ENCODE data around the gene ANKS1B.

The ANKS1B gene

DNA sequence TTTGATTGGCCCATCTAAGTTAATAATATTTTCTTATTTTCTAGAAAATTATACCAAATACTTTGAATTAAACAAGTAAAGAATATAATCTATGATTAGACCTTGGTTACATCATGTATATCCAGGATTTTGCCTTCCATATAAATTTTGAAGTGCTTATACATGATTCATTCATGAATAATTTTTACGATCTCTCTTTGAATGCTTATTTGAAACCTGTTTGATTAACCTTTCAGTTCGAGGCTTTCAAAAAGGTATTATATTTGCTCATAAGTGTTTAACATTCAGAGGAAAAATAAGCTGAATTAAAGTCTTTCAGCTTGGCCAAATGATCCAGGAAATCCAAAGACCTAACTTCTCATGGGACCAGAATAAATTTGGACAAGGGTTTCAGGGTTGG is 832.4 kb downstream of the ANKS1B start:
- no peaks in the 10 kb centered on the region for H3K9me2 ChIP-seq (replicated peaks; ENCODE audit: low read depth, low read length)
- no peaks in the 10 kb centered on the region for H3F3A ChIP-seq (ENCODE audit: low read depth)
- H3K9ac ChIP-seq (ENCODE audit: low read depth, low read length, poor library complexity, severe bottlenecking) = no peak overlapping the region
- no peaks in the 10 kb centered on the region for H3K4me1 ChIP-seq (ENCODE audit: insufficient read depth, low read length, poor library complexity, severe bottlenecking)
- no peaks in the 10 kb centered on the region for H3K36me3 ChIP-seq (ENCODE audit: insufficient read depth, low read length)
- H3K4me2 ChIP-seq (ENCODE audit: low read depth, low read length, poor library complexity, severe bottlenecking) = no peak overlapping the region
- no peaks in the 10 kb centered on the region for H3K9me3 ChIP-seq (ENCODE audit: insufficient read depth, low read depth, low read length)
- no peak overlapping the region for H2AFZ ChIP-seq (ENCODE audit: low read length)
- H3K4me3 ChIP-seq (ENCODE audit: low read length, poor library complexity, severe bottlenecking) = no peak overlapping the region
- TF ChIP-seq EZH2phosphoT487 (IDR thresholded peaks at IDR 0.05; ENCODE audit: borderline replicate concordance) = no peak
- TF ChIP-seq, protein P1, sequence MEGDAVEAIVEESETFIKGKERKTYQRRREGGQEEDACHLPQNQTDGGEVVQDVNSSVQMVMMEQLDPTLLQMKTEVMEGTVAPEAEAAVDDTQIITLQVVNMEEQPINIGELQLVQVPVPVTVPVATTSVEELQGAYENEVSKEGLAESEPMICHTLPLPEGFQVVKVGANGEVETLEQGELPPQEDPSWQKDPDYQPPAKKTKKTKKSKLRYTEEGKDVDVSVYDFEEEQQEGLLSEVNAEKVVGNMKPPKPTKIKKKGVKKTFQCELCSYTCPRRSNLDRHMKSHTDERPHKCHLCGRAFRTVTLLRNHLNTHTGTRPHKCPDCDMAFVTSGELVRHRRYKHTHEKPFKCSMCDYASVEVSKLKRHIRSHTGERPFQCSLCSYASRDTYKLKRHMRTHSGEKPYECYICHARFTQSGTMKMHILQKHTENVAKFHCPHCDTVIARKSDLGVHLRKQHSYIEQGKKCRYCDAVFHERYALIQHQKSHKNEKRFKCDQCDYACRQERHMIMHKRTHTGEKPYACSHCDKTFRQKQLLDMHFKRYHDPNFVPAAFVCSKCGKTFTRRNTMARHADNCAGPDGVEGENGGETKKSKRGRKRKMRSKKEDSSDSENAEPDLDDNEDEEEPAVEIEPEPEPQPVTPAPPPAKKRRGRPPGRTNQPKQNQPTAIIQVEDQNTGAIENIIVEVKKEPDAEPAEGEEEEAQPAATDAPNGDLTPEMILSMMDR (conservative IDR thresholded peaks at IDR 0.05; ENCODE audit: low read length) = no peak
- no peaks in the 10 kb centered on the region for H4K20me1 ChIP-seq (ENCODE audit: insufficient read depth, low read length, poor library complexity, severe bottlenecking)
- H3K79me2 ChIP-seq (ENCODE audit: insufficient read depth, low read length) = no peaks in the 10 kb centered on the region
- no peaks in the 10 kb centered on the region for H3K27me3 ChIP-seq (ENCODE audit: insufficient read depth, low read length, poor library complexity, severe bottlenecking)

DNA sequence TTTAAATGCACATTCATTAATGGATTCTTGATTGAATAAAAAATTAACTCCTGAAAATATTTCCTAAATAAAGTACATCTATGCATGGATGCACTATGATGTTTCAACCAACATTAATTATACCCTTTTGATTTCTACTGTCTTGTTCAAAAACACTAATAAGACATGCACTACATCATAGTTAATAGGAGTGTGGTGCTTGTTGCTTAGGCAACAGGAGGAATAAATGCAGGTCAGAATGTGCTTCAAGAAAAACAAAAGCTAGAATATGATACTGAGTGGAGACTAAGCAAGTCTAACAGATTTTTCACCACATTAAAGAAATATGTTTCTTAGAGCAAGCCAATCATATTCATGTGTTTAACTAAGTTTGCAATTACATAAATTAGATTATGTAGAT is 833.0 kb downstream of the ANKS1B start:
- Histone ChIP-seq H3K9me2 (replicated peaks; ENCODE audit: low read depth, low read length) (no peaks in the 10 kb centered on the region), H3K4me3 (ENCODE audit: low read length, poor library complexity, severe bottlenecking) (no peak overlapping the region), H3K27me3 (ENCODE audit: insufficient read depth, low read length, poor library complexity, severe bottlenecking) (no peaks in the 10 kb centered on the region), H3K4me2 (ENCODE audit: low read depth, low read length, poor library complexity, severe bottlenecking) (no peak overlapping the region), H3K9me3 (ENCODE audit: insufficient read depth, low read depth, low read length) (no peaks in the 10 kb centered on the region), H4K20me1 (ENCODE audit: insufficient read depth, low read length, poor library complexity, severe bottlenecking) (no peaks in the 10 kb centered on the region), H3F3A (ENCODE audit: low read depth) (no peaks in the 10 kb centered on the region), H2AFZ (ENCODE audit: low read length) (no peak overlapping the region), H3K4me1 (ENCODE audit: insufficient read depth, low read length, poor library complexity, severe bottlenecking) (no peaks in the 10 kb centered on the region), H3K79me2 (ENCODE audit: insufficient read depth, low read length) (no peaks in the 10 kb centered on the region), H3K36me3 (ENCODE audit: insufficient read depth, low read length) (no peaks in the 10 kb centered on the region), H3K9ac (ENCODE audit: low read depth, low read length, poor library complexity, severe bottlenecking) (no peak overlapping the region)
- TF ChIP-seq EZH2phosphoT487 (IDR thresholded peaks at IDR 0.05; ENCODE audit: borderline replicate concordance) = no peak
- TF ChIP-seq, protein P1 (conservative IDR thresholded peaks at IDR 0.05; ENCODE audit: low read length) = no peak

DNA sequence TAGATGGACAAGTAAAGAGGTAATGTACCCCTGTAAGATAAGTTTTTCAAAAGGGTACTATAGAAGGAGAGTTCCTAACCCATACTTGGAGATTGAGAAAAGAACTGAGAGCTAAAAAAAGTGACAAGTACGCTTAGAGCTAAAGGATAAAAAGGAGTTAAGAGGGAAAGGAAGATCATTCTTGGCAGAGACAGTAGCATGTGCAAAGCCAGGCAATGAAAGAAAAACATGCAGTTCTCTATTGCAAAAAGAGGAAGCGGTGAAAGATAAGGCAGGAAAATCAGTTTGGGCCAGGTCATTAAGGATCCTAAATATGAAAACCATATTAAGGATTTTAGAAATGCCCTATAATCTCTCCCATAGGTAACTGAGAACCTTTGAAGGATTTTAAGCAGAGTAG is 837.6 kb downstream of the ANKS1B start:
- no peaks in the 10 kb centered on the region for H3K36me3 ChIP-seq (ENCODE audit: insufficient read depth, low read length)
- no peaks in the 10 kb centered on the region for H4K20me1 ChIP-seq (ENCODE audit: insufficient read depth, low read length, poor library complexity, severe bottlenecking)
- H3K79me2 ChIP-seq (ENCODE audit: insufficient read depth, low read length) = no peaks in the 10 kb centered on the region
- no peak overlapping the region for H3K4me3 ChIP-seq (ENCODE audit: low read length, poor library complexity, severe bottlenecking)
- H3K9me3 ChIP-seq (ENCODE audit: insufficient read depth, low read depth, low read length) = no peaks in the 10 kb centered on the region
- H3F3A ChIP-seq (ENCODE audit: low read depth) = no peaks in the 10 kb centered on the region
- no peak overlapping the region for H3K4me2 ChIP-seq (ENCODE audit: low read depth, low read length, poor library complexity, severe bottlenecking)
- TF ChIP-seq EZH2phosphoT487 (IDR thresholded peaks at IDR 0.05; ENCODE audit: borderline replicate concordance) = no peak
- TF ChIP-seq, protein P1 (conservative IDR thresholded peaks at IDR 0.05; ENCODE audit: low read length) = no peak
- H3K27me3 ChIP-seq (ENCODE audit: insufficient read depth, low read length, poor library complexity, severe bottlenecking) = no peaks in the 10 kb centered on the region
- no peak overlapping the region for H2AFZ ChIP-seq (ENCODE audit: low read length)
- no peaks in the 10 kb centered on the region for H3K9me2 ChIP-seq (replicated peaks; ENCODE audit: low read depth, low read length)
- no peak overlapping the region for H3K9ac ChIP-seq (ENCODE audit: low read depth, low read length, poor library complexity, severe bottlenecking)
- H3K4me1 ChIP-seq (ENCODE audit: insufficient read depth, low read length, poor library complexity, severe bottlenecking) = no peaks in the 10 kb centered on the region
